SW 1271 (cell line): Measurements from ENCODE around the gene DMRT2.

Source experiments
- DNase-seq, 2 experiments: peaks; one replicate each; lab custom pipeline; 2025; lab: John Stamatoyannopoulos, UW

DMRT2 gene

GRCh38 chr9:1094749-1095148, 44.6 kb downstream of the DMRT2 start:
- no peak for DNase-seq

DNA sequence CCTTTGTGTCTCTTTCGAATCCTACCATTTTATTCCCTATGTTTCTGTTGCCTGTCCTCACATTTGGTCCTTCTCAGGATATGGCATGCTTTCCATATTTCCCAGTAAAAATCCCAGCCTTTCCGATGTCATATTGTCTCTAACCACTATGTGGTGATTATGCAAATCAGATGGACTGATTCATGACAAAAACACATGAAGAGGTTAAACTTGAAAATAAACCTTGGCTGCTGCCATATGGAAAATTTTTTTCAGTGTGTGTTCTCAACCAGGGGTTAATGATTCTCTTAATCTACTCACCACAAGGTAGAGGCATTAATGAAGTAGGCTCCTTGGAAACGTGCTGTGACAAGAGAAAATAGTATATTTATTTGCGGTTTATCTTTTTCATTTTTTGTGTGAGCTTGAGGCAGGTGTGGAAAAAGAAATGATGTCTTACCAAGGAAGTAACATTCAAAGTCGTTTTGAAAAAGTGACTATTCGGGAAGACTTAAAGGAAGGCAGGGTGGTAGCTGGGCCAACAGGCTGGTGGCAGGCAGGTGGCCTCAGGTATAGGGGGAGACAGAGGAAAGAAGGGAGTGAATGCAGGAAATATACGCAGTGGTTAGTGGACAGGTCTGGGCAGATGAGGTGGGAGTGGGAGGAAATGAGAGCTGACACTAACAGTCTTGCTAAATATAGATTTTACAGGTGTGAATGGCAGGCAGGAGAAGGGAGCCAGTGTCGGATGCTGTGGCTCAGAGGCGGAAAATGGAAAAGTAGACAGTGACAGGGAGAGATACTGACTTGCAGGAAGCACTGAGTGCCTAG, 46.2 kb downstream of the DMRT2 start:
- no peak for DNase-seq

- DNase-seq, result no peak
Measured at GRCh38 chr9:1098551-1098950, 48.4 kb downstream of the DMRT2 start.

DNA sequence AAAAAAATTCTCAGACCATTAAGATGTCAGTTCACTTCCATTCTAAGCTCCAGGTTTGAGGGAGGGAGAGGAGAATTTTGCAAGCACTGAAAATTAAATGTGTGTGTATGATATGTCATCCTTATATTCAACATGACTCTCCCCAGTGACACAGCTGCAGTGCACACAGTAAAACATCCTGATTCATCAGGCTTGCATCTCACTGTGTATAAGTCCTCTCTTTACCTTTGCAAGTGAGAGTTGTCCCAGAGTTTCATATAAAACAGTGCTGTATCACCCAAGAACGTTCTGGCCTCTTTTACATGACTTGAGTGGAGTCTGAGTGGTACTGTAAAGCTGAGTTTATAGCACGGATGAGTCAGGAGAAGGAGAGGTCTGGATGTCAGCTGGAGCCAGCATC, 50.0 kb downstream of the DMRT2 start:
- no peak for DNase-seq

DNA sequence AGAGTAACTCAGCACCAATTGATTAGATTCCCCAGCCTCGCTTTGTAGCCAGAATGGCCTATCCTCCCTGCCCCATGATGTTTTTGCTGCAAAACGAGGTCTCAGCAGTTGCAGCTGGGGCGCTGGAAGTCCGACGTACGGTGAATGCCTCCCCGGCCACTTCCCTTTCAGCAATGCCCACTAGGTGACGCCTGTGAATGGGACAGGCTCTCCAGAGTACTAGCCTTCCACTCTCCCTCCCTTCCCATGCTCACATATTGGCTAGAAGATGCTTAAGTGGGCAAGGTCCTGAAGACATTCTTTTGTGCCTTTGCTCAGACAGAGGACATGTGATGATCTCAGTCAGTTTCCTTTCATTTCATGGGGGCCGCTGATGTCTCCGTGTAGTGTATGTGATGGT, 50.8 kb downstream of the DMRT2 start:
- no peak for DNase-seq

GRCh38 chr9:1101846-1102641, 51.9 kb downstream of the DMRT2 start:
- DNase-seq, result no peak

DNA sequence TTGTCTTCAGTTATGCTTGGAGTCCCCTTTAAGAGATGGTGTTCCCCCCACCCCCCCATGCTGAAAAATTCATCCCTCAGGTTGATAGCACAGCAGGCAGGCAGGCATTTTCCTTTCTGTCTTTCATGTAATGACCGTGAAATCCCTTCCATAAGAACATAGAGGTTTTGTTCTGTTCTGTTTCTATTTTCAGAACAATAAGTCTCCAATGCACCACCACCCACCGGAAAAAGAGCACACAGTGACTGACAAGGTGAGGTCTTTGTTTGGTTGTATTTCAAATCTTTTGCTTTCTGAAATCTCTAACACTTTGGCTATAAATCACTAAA, 52.4 kb downstream of the DMRT2 start:
- no peak for DNase-seq
